ENCODE measurements around the gene ENOX1. TPM values are rescaled to one million over a fixed set of nuclear protein-coding genes. Genes with fewer than 3 reads are reported as not detected.
"Not testable (repeated sequence)": the region's sequence is repeated elsewhere in the genome, so short reads cannot be mapped to it uniquely, and the experiment has no call there.

ENOX1 gene
- total RNA-seq, 1 donor from 2014 or later: 0.60 TPM

DNA sequence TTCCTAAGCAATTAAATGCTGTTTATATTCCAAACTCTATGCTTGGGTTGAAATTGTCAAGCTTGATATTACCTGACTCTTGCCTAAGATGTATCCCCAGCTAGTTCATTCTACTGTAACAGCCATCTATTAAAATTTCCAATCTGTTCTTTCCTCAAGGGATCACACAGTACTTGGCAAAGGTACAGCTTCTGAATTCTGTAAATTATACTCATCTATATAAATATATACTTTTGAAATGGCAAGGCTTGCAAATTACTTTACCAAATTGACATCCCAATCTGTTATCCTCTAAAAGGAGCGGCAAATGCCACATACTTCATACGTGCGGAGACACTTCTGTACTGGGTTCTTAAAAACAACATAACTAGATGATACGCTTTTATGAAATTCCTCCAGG lies 433.1 kb downstream of the ENOX1 start:
- TF ChIP-seq, protein P1, sequence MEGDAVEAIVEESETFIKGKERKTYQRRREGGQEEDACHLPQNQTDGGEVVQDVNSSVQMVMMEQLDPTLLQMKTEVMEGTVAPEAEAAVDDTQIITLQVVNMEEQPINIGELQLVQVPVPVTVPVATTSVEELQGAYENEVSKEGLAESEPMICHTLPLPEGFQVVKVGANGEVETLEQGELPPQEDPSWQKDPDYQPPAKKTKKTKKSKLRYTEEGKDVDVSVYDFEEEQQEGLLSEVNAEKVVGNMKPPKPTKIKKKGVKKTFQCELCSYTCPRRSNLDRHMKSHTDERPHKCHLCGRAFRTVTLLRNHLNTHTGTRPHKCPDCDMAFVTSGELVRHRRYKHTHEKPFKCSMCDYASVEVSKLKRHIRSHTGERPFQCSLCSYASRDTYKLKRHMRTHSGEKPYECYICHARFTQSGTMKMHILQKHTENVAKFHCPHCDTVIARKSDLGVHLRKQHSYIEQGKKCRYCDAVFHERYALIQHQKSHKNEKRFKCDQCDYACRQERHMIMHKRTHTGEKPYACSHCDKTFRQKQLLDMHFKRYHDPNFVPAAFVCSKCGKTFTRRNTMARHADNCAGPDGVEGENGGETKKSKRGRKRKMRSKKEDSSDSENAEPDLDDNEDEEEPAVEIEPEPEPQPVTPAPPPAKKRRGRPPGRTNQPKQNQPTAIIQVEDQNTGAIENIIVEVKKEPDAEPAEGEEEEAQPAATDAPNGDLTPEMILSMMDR (IDR thresholded peaks at IDR 0.05; ENCODE audit: borderline replicate concordance): no peak
- Histone ChIP-seq H3K36me3 (no peaks in the 10 kb centered on the region), H3K27ac (replicated peaks) (no peak overlapping the region), H3K4me1 (peaks cover 17% of the 10 kb centered on the region), H3K4me3 (no peak overlapping the region), H3K9me3 (replicated peaks) (no peaks in the 10 kb centered on the region), H3K27me3 (ENCODE audit: low read depth) (no peaks in the 10 kb centered on the region)
- no peak for DNase-seq
- intact Hi-C loops (cut with micrococcal nuclease): no loop called here

GRCh38 chr13:43351612-43352011 lies 435.2 kb downstream of the ENOX1 start:
- H3K36me3 ChIP-seq; H3K27ac ChIP-seq (replicated peaks); H3K27me3 ChIP-seq (ENCODE audit: low read depth); H3K9me3 ChIP-seq (replicated peaks); intact Hi-C loops (cut with micrococcal nuclease); H3K4me1 ChIP-seq; DNase-seq; H3K4me3 ChIP-seq: not testable (repeated sequence)

- Histone ChIP-seq H3K4me3 (no peak overlapping the region), H3K27me3 (ENCODE audit: low read depth) (no peaks in the 10 kb centered on the region), H3K27ac (replicated peaks) (no peak overlapping the region), H3K36me3 (no peaks in the 10 kb centered on the region), H3K9me3 (replicated peaks) (no peaks in the 10 kb centered on the region), H3K4me1 (peaks cover 8% of the 10 kb centered on the region)
- no peak for DNase-seq
- intact Hi-C loops (cut with micrococcal nuclease): no loop called here
- TF ChIP-seq, protein P1 (IDR thresholded peaks at IDR 0.05; ENCODE audit: borderline replicate concordance): no peak
Measured at GRCh38 chr13:43348397-43348796, 438.4 kb downstream of the ENOX1 start.

- H3K4me1 ChIP-seq: peaks cover 8% of the 10 kb centered on the region
- H3K36me3 ChIP-seq: no peaks in the 10 kb centered on the region
- intact Hi-C loops (cut with micrococcal nuclease): no loop called here
- no peak overlapping the region for H3K4me3 ChIP-seq
- TF ChIP-seq, protein P1 (IDR thresholded peaks at IDR 0.05; ENCODE audit: borderline replicate concordance): no peak
- no peak overlapping the region for H3K27ac ChIP-seq (replicated peaks)
- DNase-seq: no peak
- no peaks in the 10 kb centered on the region for H3K27me3 ChIP-seq (ENCODE audit: low read depth)
- no peaks in the 10 kb centered on the region for H3K9me3 ChIP-seq (replicated peaks)
Measured at GRCh38 chr13:43347877-43348276, 438.9 kb downstream of the ENOX1 start.

DNA sequence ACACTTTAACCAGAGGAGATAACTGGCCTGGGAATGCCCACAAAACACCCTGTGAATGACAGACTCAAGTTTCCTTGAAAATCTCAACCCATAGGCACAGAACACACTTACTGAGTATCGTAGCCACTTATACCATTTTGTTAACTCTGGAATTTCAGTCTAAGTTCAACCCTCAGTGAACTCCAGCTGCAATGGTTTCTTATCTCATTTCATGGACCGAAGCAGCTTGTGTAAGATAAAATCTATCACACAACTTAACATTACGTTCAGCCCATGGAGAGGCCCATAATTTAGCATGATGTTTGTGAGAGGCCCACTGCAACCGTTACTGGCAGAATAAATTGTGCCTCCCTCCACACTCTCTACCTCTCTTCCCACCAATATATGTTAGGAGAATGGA lies 440.3 kb downstream of the ENOX1 start:
- Histone ChIP-seq H3K27ac (replicated peaks) (no peak overlapping the region), H3K27me3 (ENCODE audit: low read depth) (no peaks in the 10 kb centered on the region), H3K4me3 (no peak overlapping the region), H3K9me3 (replicated peaks) (no peaks in the 10 kb centered on the region), H3K36me3 (no peaks in the 10 kb centered on the region), H3K4me1 (peaks cover 8% of the 10 kb centered on the region)
- intact Hi-C loops (cut with micrococcal nuclease): no loop called here
- DNase-seq: no peak
- TF ChIP-seq, protein P1 (IDR thresholded peaks at IDR 0.05; ENCODE audit: borderline replicate concordance): no peak

- no peak for DNase-seq
- H3K4me3 ChIP-seq: no peak overlapping the region
- TF ChIP-seq, protein P1 (IDR thresholded peaks at IDR 0.05; ENCODE audit: borderline replicate concordance): no peak
- H3K36me3 ChIP-seq: no peaks in the 10 kb centered on the region
- H3K27ac ChIP-seq (replicated peaks): no peak overlapping the region
- no peaks in the 10 kb centered on the region for H3K27me3 ChIP-seq (ENCODE audit: low read depth)
- no peaks in the 10 kb centered on the region for H3K9me3 ChIP-seq (replicated peaks)
- intact Hi-C loops (cut with micrococcal nuclease): no loop called here
- peaks cover 8% of the 10 kb centered on the region for H3K4me1 ChIP-seq
Measured at GRCh38 chr13:43343645-43344044, 443.1 kb downstream of the ENOX1 start.
